ENCODE data around the gene NXF1.
"Not testable (repeated sequence)": the region's sequence is repeated elsewhere in the genome, so short reads cannot be mapped to it uniquely, and the experiment has no call there.

The NXF1 gene

DNA sequence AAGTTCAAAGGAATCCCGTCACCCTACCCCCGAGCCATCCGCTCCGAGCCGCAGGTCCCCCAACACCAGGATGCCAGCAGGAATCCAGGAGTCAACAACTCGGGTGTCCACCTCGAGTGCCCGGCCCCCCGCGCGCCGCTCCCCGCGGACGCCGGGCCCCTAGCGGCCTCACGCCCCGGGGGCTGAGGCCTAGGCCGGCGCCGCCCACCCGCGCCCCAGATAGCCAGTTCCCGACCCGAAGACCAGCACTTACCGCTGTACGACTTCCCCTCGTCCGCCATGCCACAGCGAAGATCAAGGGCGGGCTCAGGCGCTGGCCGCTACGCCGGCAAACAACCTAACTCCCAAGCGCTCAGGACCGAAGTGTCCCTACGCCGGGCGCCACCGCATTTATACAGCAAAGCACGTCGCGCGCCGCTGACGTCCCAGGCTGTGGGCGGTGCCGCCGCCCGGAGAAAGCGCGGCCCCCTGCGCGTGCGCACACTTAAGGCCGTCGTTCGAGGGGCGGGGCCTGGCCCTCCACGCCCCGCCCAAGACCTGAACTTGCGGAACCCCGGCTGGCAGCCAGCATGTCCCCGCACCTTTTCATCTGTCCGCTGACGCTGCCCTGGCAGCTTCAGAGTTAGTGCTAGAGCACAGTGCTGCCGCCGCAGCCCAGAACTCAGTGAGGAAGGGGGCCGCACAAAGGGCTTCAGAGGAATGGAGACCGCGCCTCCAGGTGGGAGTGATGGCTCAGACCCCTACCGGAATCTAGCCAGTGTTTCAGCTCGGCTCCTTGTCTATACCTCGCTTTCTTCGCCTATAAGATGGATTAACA lies at the start of gene NXF1:
Gene NXF1, minus strand, starts transcription at position 365 of the 817 bp plus-strand sequence. Its CDS starts 84 bp downstream, at position 281.
- DNase-seq (ENCODE audit: low spot score): peak; percentile 95

DNA sequence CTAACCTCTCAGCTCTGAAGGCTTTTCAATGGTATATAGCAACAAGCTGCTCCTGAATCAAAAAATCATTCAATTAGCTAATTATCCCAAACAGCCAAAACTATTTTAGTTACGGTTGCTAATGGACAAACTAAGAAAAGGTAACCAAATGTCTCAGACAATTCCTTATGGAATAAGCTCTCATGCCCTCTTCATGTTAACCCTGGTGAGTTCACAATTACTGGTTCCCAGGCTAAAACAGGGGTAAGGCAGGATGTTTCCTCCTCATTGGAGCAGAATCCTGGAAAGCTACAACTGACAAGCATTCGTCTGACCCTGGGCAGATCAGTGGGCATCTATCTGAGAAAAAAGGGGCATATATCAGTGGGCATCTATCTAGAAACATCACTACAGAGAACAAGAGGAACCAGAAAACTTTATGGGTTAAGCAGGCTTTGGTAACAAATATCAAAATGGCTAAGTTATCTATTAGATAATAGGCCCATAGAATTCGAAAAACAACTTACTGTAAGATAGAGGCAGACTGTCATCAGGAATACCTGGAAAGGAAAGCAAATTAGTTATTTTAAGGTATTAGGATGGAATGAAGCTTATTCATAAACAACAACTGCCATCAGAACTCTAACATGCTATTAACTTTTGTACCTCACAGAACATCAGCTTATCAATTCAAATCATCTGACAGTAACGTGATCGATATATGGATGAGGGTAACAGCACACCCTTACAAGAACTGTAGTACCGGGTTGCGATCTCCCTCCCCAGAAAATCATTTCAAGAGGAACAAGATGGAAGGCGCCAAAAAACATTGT lies 49.0 kb upstream of the NXF1 start:
- DNase-seq (ENCODE audit: low spot score): no peak

DNA sequence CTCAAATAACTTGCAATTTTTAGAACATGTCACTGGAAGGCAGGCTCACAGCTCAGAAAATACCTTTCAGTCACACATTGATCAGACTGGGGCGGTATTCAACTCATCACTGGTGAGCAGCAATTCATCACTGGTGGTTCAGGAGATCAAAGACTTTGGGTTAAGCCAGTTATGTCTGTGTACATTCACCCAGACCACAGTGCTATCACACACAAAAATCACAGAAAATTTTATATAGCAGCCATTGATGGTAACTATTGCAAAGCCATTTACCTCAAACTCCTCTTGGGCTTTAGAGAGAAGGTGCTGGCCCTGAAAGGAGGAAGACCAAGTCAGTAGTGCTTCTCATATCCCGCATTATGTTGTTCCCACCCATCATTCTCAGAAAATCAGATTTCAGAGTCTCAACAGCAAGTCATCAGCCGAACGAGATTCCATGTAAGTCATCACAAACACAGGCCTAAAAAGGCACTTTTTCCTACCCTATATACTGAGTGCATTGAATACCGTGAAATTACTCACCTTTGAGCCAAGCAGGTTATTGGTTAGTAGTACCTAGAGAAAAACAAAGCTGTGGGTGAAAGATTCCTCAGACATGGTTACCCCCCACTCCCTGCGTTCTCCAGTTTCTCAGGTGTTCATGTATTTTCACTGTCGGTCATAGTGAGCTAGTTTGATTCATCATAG lies 48.2 kb upstream of the NXF1 start:
- DNase-seq (ENCODE audit: low spot score): no peak

DNA sequence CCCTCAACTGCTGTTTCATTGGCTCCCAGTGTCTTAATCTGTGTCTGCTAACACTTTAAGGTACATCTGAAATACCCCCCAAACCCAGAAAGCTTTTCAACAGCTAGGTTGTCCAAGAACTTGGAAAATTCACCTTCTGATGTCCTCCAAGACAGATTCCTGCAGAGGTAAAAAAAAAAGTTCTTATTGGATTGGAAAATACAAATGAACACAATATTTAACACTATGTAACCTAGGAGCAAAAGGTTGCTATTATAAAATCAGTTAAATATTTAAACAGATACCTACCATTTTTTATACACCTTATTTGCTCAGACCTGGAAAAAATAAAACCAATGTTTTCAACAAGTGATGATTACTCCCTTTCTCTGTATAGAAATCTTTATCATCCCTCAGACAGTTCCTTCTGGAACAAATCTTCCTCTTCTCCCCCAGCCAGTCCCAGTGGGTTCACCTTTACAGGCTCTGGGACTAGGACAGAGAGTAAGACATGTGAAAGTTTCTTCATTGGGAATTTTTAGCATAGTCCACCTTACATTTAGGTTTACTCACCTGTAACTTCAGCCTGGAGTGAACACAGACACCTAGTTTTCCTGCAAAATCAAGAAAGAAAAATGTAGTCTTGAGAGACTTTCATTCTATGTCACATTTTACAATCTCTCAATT lies 47.4 kb upstream of the NXF1 start:
- DNase-seq (ENCODE audit: low spot score): no peak

DNA sequence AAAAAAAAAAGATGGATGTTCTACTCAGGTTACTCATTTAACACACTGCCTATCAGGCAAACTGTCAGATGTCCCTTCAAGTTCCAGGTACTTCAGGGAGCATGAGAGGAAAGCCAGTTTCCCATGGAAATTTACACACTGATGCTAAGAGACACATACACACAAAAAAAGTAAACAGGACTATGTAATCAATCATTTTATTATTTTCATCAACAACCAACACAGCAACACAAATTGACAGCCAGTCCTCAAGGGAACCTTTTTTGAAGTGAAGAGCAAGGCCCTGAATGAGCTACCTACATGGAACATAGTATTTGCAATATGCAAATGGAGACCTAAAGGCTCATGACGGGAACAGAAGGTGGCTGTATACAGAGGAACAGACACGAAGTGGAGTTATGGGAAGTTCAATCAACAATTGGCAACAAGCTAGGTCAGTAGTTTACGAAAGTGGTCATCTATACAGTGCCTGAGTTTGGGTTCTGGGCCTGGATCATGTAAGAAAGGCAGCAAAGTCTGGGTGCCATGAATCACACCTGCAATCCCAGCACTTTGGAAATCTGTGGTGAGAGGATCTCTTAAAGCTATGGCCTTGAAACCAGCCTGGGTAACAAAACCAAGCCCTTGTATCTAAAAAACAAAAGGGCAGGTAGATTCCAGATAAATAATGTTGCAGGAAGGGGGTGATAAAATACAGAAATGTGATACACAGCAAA lies 46.7 kb upstream of the NXF1 start:
- no peak for DNase-seq (ENCODE audit: low spot score)

DNA sequence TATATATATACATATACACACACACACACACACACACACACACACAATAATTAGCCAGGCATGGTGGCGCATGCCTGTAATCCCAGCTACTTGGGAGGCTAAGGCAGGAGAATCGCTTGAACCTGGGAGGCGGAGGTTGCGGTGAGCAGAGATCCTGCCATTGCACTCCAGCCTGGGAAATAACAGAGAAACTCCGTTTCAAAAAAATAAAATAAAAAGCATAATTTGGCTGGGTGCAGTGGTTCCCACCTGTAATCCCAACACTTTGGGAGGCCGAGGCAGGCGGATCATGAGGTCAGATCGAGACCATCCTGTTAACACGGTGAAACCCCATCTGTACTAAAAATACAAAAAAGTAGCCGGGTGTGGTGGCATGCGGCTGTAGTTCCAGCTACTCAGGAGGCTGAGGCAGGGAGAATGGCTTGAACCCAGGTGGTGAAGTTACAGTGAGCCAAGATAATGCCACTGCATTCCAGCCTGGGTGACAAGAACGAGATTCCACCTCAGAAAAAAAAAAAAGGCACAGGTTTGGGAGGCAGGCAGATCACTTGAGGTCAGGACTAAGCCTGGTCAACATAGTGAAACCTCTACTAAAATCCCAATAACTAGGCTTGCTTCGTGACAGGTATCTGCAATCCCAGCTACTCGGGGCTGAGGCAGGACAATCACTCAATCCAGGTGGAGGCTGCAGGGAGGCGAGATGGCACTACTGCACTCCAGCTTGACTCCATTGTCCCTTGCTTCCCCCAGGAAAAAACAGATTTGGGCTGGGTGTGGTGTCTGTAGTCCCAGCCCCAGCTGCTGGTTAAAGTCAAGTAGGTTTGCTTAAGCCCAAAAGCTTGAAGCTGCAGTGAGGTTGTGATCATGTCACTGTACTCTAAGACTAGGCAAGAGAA lies 45.9 kb upstream of the NXF1 start:
- no peak for DNase-seq (ENCODE audit: low spot score)

DNA sequence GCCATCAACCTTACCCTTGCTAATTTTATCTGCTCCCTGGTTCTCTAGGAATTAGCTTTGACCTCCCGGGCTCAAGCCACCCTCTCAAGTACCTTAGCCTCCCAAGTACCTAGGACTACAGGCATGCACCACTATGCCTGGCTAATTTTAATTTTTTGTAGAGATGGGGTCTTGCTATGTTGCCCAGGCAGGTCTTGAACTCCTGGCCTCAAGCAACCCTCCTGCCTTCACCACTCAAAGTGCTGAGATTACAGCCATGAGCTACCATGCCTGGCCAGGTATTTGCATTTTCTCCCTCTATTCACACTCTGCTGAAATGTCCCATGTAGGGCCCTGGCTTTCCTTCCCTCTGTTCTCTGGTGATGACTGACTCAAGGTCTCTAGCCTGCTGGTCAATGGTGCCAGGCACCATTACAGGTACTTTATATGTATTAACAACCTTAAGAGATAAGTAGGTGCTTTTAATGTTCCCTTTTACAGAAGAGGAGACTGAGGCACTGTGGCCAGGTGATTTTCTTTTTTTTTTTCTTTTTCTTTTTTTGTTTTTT lies 42.6 kb upstream of the NXF1 start:
- DNase-seq (ENCODE audit: low spot score): no peak

DNA sequence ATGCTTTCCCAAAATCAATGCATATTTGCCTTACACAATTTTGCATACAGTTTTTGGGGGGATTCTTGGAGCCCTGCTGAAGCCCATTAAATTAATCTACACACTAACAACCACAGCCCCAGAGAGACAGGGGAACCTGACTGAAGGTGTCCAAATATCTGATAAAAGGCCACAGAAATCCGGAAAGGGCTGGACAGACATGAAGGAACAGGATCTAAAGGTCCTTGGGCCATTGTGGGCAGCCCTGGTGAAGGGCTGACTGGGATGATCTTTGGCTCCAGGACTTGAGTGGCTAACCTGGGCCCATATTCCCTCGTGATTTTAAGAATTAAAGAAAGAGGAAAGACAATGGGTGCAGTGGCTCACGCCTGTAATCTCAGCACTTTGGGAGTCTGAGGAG lies 40.9 kb upstream of the NXF1 start:
- DNase-seq (ENCODE audit: low spot score): no peak

DNA sequence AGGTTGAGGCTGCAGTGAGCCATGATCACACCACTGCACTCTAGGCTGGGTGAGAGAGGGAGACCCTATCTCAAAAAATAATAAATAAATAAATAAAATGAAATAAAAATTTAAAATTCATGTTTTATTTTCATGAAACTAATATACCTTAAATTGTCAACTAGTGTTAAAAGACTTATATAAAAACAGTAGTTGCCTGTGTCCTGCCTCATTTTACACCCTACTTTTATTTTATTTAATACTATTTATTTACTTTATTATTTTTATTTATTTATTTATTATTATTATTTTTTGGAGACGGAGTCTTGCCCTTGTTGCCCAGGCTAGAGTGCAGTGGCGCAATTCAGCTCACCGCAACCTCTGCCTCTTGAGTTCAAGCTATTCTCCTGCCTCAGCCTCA lies 38.9 kb upstream of the NXF1 start:
- no peak for DNase-seq (ENCODE audit: low spot score)

DNA sequence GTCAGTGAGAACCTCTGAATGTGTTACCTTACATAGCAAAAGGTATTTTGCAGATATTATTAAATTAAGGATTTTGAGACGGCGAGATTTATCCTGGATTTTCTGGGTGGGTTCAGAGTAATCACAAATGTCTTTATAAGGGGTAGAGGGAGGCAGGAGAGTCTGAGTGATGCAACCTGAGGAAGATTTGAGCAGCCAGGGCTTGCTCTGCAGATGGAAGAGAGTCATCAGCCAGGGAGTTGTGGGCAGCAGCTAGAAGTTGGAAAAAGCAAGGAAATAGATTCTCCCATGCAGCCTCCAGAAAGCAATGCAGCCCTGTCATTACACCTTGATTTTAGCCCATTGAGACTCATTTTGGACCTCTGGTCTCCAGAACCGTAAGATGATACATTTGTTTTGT lies 38.2 kb upstream of the NXF1 start:
- no peak for DNase-seq (ENCODE audit: low spot score)

DNA sequence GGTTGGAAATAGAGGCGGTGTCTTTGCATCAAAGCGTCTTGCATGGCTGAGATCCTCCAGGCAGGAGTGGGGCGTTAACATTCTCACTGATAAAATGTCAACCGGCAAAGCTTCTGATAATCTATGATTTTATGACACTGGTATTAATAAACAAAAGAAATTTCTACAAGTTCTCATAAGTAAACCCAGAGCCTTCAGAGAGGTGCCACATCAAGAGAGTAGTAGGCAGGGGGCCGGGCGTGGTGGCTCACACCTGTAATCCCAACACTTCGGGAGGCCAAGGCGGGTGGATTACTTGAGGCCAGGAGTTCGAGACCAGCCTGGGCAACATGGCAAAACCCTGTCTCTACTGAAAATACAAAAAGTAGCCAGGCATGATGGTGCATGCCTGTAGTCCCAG lies 37.7 kb upstream of the NXF1 start:
- not testable (repeated sequence) for DNase-seq (ENCODE audit: low spot score)

DNA sequence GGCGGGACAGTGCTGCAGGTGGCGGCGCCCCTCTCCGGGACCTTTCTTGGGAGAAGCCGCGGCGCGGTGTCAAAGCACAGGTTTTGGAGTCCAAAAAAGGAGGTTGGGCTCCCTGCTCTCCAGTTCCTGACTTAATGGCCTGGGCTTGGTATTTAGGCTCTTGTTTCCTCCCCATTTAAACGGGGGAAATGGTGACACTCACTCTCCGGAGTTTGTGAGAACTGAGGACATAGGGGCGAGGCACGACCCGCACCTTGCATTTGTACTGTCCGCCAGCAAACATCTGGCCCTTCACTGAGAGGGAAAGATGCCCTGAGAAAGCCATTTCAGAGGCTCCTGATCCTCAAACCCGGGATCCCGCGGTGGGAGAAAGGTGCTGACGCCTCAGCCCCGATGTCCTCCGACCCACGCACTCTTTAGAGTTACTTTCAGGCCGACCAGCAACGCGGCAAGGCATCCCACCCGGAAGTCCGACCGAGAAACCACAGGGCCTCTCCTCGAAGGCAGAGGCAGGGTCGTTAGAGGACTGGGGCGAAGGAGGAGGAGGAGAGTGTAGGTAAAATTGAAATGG lies 37.0 kb upstream of the NXF1 start:
- no peak for DNase-seq (ENCODE audit: low spot score)

DNA sequence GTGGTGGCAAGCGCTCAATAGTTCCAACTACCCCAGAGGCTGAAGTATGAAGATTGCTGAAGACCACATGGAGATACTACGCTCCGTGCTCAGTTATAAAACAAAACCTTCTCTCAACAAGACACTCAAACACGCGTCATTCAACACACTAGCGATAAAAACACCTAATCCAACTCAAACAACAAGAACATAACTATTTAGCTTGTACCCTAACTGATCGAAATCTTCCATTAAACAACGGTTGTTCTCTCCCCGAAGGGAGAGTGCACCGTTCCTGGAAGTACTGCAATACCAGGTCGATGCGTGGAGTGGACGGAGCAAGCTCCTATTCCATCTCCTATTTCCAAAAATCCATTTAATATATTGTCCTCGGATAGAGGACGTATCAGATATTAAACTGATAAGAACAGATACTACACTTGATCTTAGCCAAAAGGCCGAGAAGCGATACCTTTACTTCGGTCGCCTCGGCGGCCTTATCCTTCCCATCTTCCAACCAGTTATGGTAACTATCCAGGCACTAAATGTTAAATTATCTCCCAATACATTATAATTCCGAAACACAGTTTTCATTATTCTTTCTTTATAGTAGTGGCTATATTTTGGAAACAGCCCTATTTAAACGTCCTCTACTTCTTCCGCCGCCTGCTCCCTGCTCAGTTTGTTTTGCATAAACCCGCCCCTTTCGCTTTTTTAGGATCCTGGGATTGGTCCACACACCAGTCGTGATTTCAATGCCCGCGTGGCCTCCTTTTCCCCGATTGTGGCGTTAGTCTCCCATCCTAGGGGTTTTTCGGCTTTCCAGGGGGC lies 36.3 kb upstream of the NXF1 start:
- peak; percentile 94 for DNase-seq (ENCODE audit: low spot score)

DNA sequence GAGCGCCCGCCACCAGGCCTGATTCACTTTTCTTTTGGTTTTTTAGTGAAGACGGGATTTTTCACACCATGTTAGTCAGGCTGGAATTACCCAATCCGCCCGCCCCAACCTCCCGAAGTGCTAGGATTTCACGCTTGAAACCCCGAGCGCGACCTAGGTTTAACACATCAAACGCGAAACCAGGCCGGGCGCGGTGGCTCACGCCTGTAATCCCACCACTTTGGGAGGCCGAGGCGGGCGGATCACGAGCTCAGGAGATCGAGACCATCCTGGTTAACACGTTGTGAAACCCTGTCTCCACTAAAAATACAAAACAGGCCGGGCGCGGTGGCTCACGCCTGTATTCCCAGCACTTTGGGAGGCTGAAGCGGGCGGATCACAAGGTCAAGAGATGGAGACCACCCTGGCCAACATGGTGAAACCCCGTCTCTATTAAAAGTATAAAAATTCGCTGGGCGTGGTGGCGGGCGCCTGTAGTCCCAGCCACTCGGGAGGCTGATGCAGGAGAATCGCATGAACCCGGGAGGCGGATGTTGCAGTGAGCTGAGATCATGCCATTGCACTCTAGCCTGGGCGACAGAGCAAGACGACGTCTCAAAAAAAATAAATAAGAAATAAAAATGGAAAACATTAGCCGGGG lies 35.6 kb upstream of the NXF1 start:
- peak; percentile 58 for DNase-seq (ENCODE audit: low spot score)

DNA sequence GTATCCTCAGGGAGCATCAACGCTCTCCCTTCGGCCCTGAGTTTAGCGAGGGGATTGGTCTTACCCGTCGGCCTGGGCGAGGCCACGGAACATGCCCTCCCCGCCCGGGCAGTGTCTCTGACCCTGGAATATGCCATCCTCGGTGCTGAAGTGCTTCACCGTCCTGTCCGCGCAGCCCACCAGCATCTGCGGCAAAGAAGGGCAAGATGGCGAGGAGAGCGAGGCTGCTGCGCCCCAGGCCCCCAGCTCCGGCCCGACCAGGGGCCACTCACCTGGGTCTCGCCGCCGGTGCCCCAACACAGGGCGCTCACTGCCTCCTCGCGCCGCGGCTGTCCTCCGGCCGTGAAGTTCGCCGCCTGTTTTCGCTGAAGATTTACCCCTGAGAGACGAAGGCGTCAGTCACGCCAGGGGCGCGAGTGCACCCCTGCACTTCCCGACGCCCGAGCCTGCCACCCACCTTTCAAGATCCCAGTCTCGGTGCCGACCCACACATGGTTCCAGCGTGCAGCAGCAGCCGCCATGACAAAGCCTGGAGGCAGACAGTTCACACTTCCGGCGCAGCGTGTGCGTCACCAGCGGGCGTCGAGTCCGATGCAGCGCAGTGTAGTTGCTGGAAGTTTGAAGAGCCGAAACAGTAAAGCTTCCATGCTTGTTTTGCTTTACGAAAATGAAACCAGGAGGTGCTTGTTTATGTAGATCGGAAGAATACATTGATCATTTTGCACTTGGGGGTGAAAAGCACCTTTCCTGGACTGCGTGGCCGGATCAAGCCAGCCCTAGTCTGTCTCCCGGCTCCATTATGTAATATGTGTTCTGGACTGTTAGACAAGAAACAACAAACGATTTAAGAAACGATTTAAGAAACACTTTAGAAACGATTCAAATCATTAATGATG lies 34.1 kb upstream of the NXF1 start, which contains the start of gene WDR74:
Gene WDR74, minus strand, starts transcription at position 541 of the 896 bp plus-strand sequence. Its CDS starts 20 bp downstream, at position 521.
- peak; percentile 96 for DNase-seq (ENCODE audit: low spot score)

DNA sequence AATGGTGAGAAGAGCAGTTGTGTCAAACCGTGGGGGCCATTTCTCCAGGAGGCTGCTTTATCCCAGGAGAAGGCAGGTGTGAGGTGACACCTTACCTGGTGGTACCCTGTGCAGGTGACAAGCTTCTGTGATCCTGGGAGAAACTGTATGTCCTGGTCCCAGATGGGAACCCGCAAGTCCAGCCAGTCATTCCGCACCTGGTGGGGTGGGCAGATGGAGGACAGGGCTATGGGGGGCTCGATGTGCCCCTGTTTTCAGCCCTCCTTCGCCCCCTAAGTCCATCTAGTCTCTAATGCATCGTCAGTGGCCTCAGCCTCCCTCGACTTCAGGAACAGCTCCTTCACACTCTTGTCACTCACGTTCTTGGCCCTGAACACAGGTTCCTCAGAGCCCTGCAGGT lies 30.1 kb upstream of the NXF1 start:
- no peak for DNase-seq (ENCODE audit: low spot score)

Measured in putamen (tissue), 1 donor.